HEK293T (cell line): ENCODE results near the gene FBLN1.

Experiments used
- ARNT ChIP-seq: fragments of 450-650 bp; IDR thresholded peaks from 2 replicates; pipeline ENCODE4 v1.6.1; 2017; ENCODE audit warnings: mild to moderate bottlenecking
- BHLHE40 ChIP-seq: fragments of 450-650 bp; IDR thresholded peaks from 2 replicates; pipeline ENCODE4 v1.6.1; 2016; ENCODE audit warnings: mild to moderate bottlenecking, moderate library complexity, borderline replicate concordance
- ELF4 ChIP-seq: fragments of 450-650 bp; IDR thresholded peaks from 2 replicates; pipeline ENCODE4 v1.6.1; 2017; ENCODE audit warnings: antibody characterized with exemption
- FOXA1 ChIP-seq: fragments of 450-650 bp; IDR thresholded peaks from 2 replicates; pipeline ENCODE4 v1.6.1; 2016; ENCODE audit warnings: mild to moderate bottlenecking
- FOXK2 ChIP-seq: fragments of 450-650 bp; IDR thresholded peaks from 2 replicates; pipeline ENCODE4 v1.6.1; 2016; ENCODE audit warnings: mild to moderate bottlenecking
- FOXM1 ChIP-seq: fragments of 450-650 bp; IDR thresholded peaks from 2 replicates; pipeline ENCODE4 v1.6.1; 2017; ENCODE audit warnings: mild to moderate bottlenecking, borderline replicate concordance
- HDGF ChIP-seq: fragments of 450-650 bp; IDR thresholded peaks from 2 replicates; pipeline ENCODE4 v1.6.1; 2017; ENCODE audit warnings: antibody characterized with exemption, borderline replicate concordance
- L3MBTL2 ChIP-seq: fragments of 450-650 bp; conservative IDR thresholded peaks from 2 replicates; pipeline ENCODE4 v1.6.1; 2016; ENCODE audit warnings: mild to moderate bottlenecking
- NFRKB ChIP-seq: fragments of 450-650 bp; IDR thresholded peaks from 2 replicates; pipeline ENCODE4 v1.6.1; 2016; ENCODE audit warnings: mild to moderate bottlenecking, moderate library complexity
- PKNOX1 ChIP-seq: fragments of 450-650 bp; IDR thresholded peaks from 2 replicates; pipeline ENCODE4 v1.6.1; 2016
- SP1 ChIP-seq: fragments of 450-650 bp; IDR thresholded peaks from 2 replicates; pipeline ENCODE4 v1.6.1; 2017
- SUZ12 ChIP-seq: fragments of 450-650 bp; IDR thresholded peaks from 2 replicates; pipeline ENCODE4 v1.6.1; 2016; ENCODE audit warnings: mild to moderate bottlenecking
- TARDBP ChIP-seq: fragments of 450-650 bp; IDR thresholded peaks from 2 replicates; pipeline ENCODE4 v1.6.1; 2016
- ZNF384 ChIP-seq: fragments of 450-650 bp; IDR thresholded peaks from 2 replicates; pipeline ENCODE4 v1.6.1; 2016

GRCh38 chr22:45505991-45506747, 3.5 kb downstream of the FBLN1 start:
- TF ChIP-seq SUZ12, result no peak
- no peak for TF ChIP-seq BHLHE40
- no peak for TF ChIP-seq FOXM1
- no peak for TF ChIP-seq SP1
- no peak for TF ChIP-seq TARDBP
- TF ChIP-seq NFRKB, result no peak
- no peak for TF ChIP-seq HDGF
- no peak for TF ChIP-seq ARNT
- TF ChIP-seq FOXA1, result no peak
- TF ChIP-seq PKNOX1, result no peak
- TF ChIP-seq ELF4, result no peak
- TF ChIP-seq FOXK2, result no peak
- no peak for TF ChIP-seq L3MBTL2
- no peak for TF ChIP-seq ZNF384
